Lower leg skin (tissue), 4 donors: ENCODE data around the gene SETX. TPM values are rescaled to one million over a fixed set of nuclear protein-coding genes. Genes with fewer than 3 reads are reported as not detected.

Source experiments
- DNase-seq, 2 donors: peaks; one replicate each; pipeline ENCODE4 v3.0.0-alpha.2; 2019; ENCODE audit warnings: low spot score in 2 of 2
- H3K4me3 ChIP-seq: fragments of 200-600 bp; sonication (generic); 2 replicates; pipeline ENCODE4 v1.5.1; 2017; ENCODE audit warnings: mild to moderate bottlenecking, low read depth; ENCODE audit not compliant: poor library complexity, severe bottlenecking
- POLR2A ChIP-seq, 2 donors: fragments of 450-650 bp; IDR thresholded peaks; one replicate each; pipeline ENCODE4 v1.6.1; 2016 to 2017; ENCODE audit warnings: antibody characterized with exemption in 2 of 2, mild to moderate bottlenecking in 1 of 2, moderate library complexity in 1 of 2
- WGBS, 2 donors: methylation state at CpG; one replicate each; pipeline ENCODE4 v1.1.5; 2018; 5-methylcytosine and 5-hydroxymethylcytosine counted together
- intact Hi-C: fragments of 100-400 bp; cut with DNase I; formaldehyde crosslinking; loops from one replicate; pipeline ENCODE4 v1.15.0; 2023; ENCODE audit warnings: low total_unique reads
- total RNA-seq, 4 donors: library from RNA; depleted of rRNA; stranded (reverse); fragments of >200 nt; gene quantifications; one replicate each; pipeline ENCODE4 v1.1.0, GENCODE V29; 2016
- TF ChIP-seq, protein P1 (sequence below), 3 donors: fragments of 450-650 bp; IDR thresholded peaks; one replicate each; pipeline ENCODE4 v1.5.1; 2016; ENCODE audit warnings: antibody characterized with exemption in 3 of 3, mild to moderate bottlenecking in 3 of 3, moderate library complexity in 2 of 3

Gene SETX
- total RNA-seq, 4 donors from 2014 or later: 32.8 to 38.7 (median 35.9) TPM

DNA sequence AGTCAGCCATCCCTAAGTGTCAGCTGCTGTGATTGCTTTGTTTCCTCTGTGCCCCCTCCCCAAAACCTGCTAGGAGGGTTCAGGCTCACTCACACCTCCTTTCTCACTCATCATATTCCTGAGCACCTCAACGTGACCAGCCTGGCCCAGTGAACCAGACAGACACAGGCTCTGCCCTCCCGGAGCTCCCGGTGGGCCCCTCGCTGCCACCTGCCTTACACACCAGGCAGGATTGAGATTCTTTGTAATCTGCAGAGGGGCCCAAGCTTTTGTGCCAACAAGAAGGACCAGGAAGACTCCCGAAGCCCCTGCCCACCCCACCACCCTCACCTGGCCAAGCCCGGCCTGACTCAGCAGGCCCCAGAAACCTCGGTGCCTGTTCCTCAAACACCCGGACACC lies 105.1 kb downstream of the SETX start:
- TF ChIP-seq, protein P1, sequence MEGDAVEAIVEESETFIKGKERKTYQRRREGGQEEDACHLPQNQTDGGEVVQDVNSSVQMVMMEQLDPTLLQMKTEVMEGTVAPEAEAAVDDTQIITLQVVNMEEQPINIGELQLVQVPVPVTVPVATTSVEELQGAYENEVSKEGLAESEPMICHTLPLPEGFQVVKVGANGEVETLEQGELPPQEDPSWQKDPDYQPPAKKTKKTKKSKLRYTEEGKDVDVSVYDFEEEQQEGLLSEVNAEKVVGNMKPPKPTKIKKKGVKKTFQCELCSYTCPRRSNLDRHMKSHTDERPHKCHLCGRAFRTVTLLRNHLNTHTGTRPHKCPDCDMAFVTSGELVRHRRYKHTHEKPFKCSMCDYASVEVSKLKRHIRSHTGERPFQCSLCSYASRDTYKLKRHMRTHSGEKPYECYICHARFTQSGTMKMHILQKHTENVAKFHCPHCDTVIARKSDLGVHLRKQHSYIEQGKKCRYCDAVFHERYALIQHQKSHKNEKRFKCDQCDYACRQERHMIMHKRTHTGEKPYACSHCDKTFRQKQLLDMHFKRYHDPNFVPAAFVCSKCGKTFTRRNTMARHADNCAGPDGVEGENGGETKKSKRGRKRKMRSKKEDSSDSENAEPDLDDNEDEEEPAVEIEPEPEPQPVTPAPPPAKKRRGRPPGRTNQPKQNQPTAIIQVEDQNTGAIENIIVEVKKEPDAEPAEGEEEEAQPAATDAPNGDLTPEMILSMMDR (IDR thresholded peaks at IDR 0.05): no peak
- no peak for TF ChIP-seq POLR2A (IDR thresholded peaks at IDR 0.05)
- DNase-seq: no peak
- intact Hi-C loops: loop anchor here (5.0 kb wide), 1 partner anchor 487 kb away; no protein-coding TSS in a partner anchor
- 87 to 89% methylated on average over 8 of the region's 8 CpGs for WGBS, 2 donors
- no peak overlapping the region for H3K4me3 ChIP-seq

DNA sequence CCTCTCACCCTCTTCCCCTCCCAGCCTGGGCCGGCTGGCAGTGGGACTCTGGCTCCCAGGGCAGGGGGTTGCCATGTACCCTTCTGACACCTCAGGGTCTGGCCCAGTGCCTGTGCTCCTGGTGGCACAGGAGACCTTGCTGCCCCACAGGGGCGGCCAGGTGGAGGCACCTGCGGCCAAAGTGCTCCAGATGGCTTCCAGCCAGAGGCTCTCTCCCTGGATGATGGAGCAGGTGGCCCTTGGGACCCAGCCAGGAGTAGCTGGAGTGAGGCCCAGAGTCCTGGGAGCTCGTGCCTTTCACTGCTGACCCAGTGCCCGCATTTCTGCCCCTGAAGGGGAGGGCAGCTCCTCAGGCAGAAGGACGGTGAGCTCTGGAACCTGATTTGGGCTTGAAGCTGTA lies 105.7 kb downstream of the SETX start:
- H3K4me3 ChIP-seq: no peak overlapping the region
- TF ChIP-seq, protein P1 (IDR thresholded peaks at IDR 0.05): no peak
- no peak for TF ChIP-seq POLR2A (IDR thresholded peaks at IDR 0.05)
- intact Hi-C loops: no loop called here
- 70 to 78% methylated on average over 5 to 6 of the region's 6 CpGs for WGBS, 2 donors
- no peak for DNase-seq

DNA sequence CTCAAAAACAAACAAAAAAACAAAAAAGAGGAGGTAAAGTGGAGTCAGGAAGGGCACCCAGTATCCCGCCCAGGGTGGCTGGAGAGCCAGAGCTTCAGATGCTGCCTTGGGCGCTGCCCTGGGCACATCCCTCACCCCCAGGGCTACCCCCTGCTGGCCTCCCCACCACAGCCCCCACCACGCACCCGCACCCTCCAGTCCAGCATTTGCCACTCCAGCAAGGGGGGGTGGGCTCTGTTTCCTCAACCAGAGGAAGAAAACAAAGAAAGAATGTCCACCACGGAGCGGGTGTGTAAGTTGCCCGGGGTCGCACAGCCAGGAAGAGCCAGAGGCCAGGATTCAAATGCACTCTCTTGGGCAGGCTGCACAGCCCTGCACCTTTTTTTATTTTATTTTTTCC lies 106.8 kb downstream of the SETX start:
- 73 to 77% methylated on average over 8 of the region's 8 CpGs for WGBS, 2 donors
- H3K4me3 ChIP-seq: no peak overlapping the region
- intact Hi-C loops: no loop called here
- DNase-seq: no peak
- TF ChIP-seq, protein P1 (IDR thresholded peaks at IDR 0.05): no peak
- TF ChIP-seq POLR2A (IDR thresholded peaks at IDR 0.05): no peak

DNA sequence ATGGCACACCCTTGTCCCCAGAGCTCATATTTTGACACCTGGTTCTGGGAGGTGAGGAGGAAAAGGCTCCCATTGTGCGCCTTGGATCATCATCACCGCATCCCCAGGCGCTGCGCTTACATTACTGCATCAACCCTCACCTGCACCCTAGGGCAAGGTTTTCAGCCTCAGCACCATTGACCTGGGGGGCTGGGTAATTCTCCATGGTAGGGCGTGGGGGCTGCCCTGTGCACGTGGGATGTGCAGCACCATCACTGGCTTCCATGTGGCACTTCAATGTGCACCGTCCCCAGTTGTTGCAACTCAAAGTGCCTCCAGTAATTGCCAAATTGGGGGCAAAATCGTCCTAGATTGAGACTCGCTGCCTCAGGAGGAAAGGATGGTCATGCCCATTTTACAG lies 109.3 kb downstream of the SETX start:
- no peak for DNase-seq
- intact Hi-C loops: no loop called here
- no peak for TF ChIP-seq POLR2A (IDR thresholded peaks at IDR 0.05)
- TF ChIP-seq, protein P1 (IDR thresholded peaks at IDR 0.05): no peak
- no peak overlapping the region for H3K4me3 ChIP-seq
- 81 to 82% methylated on average over 9 of the region's 9 CpGs for WGBS, 2 donors

DNA sequence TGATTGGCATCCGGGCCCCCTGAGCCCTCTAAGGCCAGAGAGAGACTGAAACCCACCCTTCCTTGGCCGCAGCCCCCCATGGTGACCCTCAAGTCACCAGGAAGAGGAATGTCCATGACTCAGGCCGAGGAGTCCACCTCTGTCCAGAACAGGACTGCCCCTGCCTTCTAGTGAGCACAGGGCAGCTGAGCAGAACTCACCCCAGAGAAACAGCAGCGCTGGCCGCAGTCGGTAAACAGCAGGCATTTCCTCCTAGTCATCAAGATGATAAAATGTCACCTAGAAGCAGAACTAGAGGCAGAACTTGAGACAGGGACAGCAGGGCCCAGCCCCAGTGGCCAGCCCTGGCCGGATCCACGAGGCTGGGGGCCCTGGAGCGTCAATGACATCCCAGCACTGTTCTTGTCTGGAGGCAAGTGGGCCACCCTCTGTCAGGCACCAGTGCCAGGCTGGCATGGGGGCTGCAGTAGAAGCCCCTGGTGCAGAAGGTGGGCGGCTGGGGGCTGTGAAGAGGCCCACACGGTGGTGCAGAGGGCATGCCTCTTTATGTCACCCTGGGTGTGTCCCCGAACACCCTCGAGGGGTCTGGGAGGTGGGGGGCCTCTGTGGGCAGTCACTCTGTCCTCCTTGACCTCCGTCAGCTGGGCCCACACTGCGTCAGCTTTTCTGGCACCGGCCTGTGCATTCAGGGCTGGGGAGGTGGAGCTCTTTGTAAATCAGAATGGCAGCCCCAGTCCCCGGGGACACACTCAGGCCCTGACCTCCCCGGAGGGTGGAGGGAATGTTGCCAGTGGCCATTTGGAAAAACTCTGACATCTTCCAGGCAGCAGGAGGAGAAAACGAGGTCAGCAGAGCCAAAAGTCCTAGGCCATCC lies 110.0 kb downstream of the SETX start:
- no peak for DNase-seq
- intact Hi-C loops: no loop called here
- no peak overlapping the region for H3K4me3 ChIP-seq
- WGBS, 2 donors: 56 to 62% methylated on average over 14 to 18 of the region's 19 CpGs
- TF ChIP-seq, protein P1 (IDR thresholded peaks at IDR 0.05): no peak
- no peak for TF ChIP-seq POLR2A (IDR thresholded peaks at IDR 0.05)
